Testis (tissue), 3 donors: ENCODE results near the gene ALDH3B2. TPM values are rescaled to one million over a fixed set of nuclear protein-coding genes. Genes with fewer than 3 reads are reported as not detected.

Experiments used
- DNase-seq: peaks from one replicate; pipeline ENCODE4 v3.0.0-alpha.2; 2019
- H3K27ac ChIP-seq, 2 donors: fragments of 200-600 bp; sonication (generic); one replicate each; pipeline ENCODE4 v1.5.1; 2019
- H3K27me3 ChIP-seq: fragments of 200-600 bp; sonication (generic); one replicate; pipeline ENCODE4 v1.5.1; 2019
- H3K36me3 ChIP-seq: fragments of 200-600 bp; sonication (generic); one replicate; pipeline ENCODE4 v1.5.1; 2017; ENCODE audit warnings: low read depth; ENCODE audit errors: missing control alignments
- H3K4me1 ChIP-seq: fragments of 200-600 bp; sonication (generic); one replicate; pipeline ENCODE4 v1.5.1; 2019
- H3K4me3 ChIP-seq, 2 donors: fragments of 200-600 bp; sonication (generic); one replicate each; pipeline ENCODE4 v1.5.1; 2017 to 2019
- H3K9me3 ChIP-seq: fragments of 200-600 bp; sonication (generic); one replicate; pipeline ENCODE4 v1.5.1; 2017
- CTCF ChIP-seq, 3 experiments: fragments of 450-650 bp in 2 of 3; fragments of 200-600 bp in 1 of 3; sonication (generic) in 1 of 3; IDR thresholded peaks; one replicate each; pipeline ENCODE4 v1.5.1; 2016 to 2019; ENCODE audit warnings: antibody characterized with exemption in 3 of 3, mild to moderate bottlenecking in 2 of 3, moderate library complexity in 1 of 3
- POLR2A ChIP-seq: fragments of 450-650 bp; IDR thresholded peaks from one replicate; pipeline ENCODE4 v1.6.1; 2017; ENCODE audit warnings: antibody characterized with exemption, mild to moderate bottlenecking, moderate library complexity
- WGBS, 2 donors: methylation state at CpG; one replicate each; pipeline ENCODE4 v1.1.5; 2018; 5-methylcytosine and 5-hydroxymethylcytosine counted together
- intact Hi-C: fragments of 100-400 bp; cut with DNase I; formaldehyde crosslinking; loops from one replicate; pipeline ENCODE4 v1.15.1; 2023; ENCODE audit warnings: low total_unique reads
- polyA plus RNA-seq: library from polyadenylated mRNA; stranded (reverse); fragments of 350-450 nt; fragmentation: Illumina TruSeq; extraction: RNeasy Lipid Tissue Mini Kit (QIAGEN cat#74804); gene quantifications from one replicate; pipeline ENCODE4 v1.2.3, GENCODE V29; 2014; ENCODE audit warnings: low read depth, low replicate concordance; ENCODE audit not compliant: insufficient read depth
- total RNA-seq, 2 donors: library from RNA; depleted of rRNA; stranded (reverse); fragments of >200 nt; gene quantifications; one replicate each; pipeline ENCODE4 v1.2.3, GENCODE V29; 2016

The ALDH3B2 gene
- total and polyA plus RNA-seq, 3 donors from 2014 or later = 0.19 TPM; not detected in 2

- H3K27ac ChIP-seq = no peak overlapping the region
- no peak overlapping the region for H3K4me3 ChIP-seq
- H3K27me3 ChIP-seq = no peaks in the 10 kb centered on the region
- no peaks in the 10 kb centered on the region for H3K9me3 ChIP-seq
- intact Hi-C loops = no loop called here
- DNase-seq = no peak
- TF ChIP-seq POLR2A (no peak), CTCF (IDR thresholded peaks at IDR 0.05) (no peak)
- no peaks in the 10 kb centered on the region for H3K36me3 ChIP-seq
- no peaks in the 10 kb centered on the region for H3K4me1 ChIP-seq
- 83 to 96% methylated on average over 5 of the region's 5 CpGs for WGBS, 2 donors
Observed at GRCh38 chr11:67644042-67644441, 30.4 kb downstream of the ALDH3B2 start.

GRCh38 chr11:67642173-67643120 lies 32.0 kb downstream of the ALDH3B2 start:
- Histone ChIP-seq H3K27ac (no peak overlapping the region), H3K9me3 (no peaks in the 10 kb centered on the region), H3K36me3 (no peaks in the 10 kb centered on the region), H3K27me3 (no peaks in the 10 kb centered on the region), H3K4me1 (no peaks in the 10 kb centered on the region), H3K4me3 (no peak overlapping the region)
- intact Hi-C loops = no loop called here
- WGBS, 2 donors = 86 to 88% methylated on average over 12 to 15 of the region's 15 CpGs
- DNase-seq = no peak
- TF ChIP-seq CTCF (IDR thresholded peaks at IDR 0.05) (no peak), POLR2A (no peak)

DNA sequence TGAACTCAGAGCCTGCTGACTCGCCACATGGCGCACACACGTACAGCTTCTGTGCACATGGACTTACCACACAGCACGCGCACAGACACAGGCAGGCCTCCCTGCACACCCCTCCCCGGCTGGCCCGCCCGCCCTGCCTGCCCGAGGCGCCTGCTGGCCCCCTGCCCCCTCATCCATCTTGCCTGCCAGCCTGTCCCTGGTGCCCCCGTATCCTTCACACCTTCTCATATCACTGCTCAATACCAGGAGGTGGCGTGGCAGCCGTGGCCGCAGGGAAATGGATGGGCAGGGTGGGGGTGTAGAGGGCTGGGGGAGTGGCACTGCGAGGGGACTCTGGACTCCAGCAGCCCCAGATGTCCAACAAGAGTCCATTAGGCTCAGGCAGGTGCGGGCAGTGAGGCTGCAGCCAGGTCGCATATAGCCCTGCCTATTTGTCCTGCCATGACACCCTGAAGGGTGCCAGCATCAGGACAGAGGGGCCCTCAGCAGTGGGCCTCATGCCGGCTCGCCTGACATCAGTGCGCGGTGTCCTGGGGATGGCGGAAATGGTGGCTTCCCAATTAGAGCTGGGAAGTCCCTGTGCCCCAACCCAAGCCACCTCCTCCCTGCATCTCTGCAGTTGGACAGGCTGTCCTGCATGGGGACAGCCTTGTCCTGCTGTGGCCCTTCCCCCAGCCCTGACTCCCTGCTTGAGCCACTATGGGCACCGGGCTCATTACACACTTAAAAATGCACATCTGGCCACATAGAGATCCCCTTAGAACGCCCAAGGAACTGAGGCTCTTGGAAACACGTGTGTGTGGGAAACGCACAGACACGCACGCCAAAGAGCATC lies 32.9 kb downstream of the ALDH3B2 start:
- no peak overlapping the region for H3K27ac ChIP-seq
- no peaks in the 10 kb centered on the region for H3K27me3 ChIP-seq
- no peaks in the 10 kb centered on the region for H3K9me3 ChIP-seq
- no peak overlapping the region for H3K4me3 ChIP-seq
- H3K36me3 ChIP-seq = no peaks in the 10 kb centered on the region
- no peak for DNase-seq
- no peak for TF ChIP-seq CTCF (IDR thresholded peaks at IDR 0.05)
- TF ChIP-seq POLR2A = no peak
- intact Hi-C loops = no loop called here
- no peaks in the 10 kb centered on the region for H3K4me1 ChIP-seq
- 83 to 85% methylated on average over 12 to 28 of the region's 28 CpGs for WGBS, 2 donors

DNA sequence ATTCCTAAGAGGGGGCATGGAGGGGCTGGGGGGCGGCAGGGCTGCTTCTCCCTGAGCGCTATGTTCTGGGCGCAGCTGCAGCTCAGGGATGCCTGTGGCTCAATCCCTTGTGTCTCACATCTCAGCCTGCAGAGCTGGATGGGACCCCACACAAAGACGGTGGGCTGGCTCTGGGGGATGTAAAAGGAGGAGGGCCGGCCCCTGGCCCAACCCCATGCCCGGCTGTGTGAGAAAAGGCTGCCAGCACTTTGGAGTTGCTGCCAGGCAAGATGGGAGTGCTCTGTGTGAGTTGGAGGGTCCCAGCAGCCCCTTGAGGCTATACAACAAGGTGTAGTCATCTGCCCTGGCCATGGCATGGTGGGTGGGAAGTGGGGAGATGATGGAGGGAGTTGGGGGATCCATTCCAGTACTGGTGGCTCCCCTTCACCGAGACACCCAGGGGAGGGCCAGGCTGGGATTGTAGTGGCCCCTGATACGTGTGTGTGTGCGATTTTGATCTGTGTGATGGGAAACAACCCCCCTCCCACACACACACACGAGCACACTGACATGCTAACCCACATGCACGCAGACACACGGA lies 33.6 kb downstream of the ALDH3B2 start:
- H3K36me3 ChIP-seq = no peaks in the 10 kb centered on the region
- TF ChIP-seq CTCF (IDR thresholded peaks at IDR 0.05) (no peak), POLR2A (no peak)
- no peaks in the 10 kb centered on the region for H3K27me3 ChIP-seq
- no peak overlapping the region for H3K4me3 ChIP-seq
- H3K27ac ChIP-seq = no peak overlapping the region
- no peak for DNase-seq
- intact Hi-C loops = no loop called here
- no peaks in the 10 kb centered on the region for H3K4me1 ChIP-seq
- H3K9me3 ChIP-seq = no peaks in the 10 kb centered on the region
- WGBS, 2 donors = 66 to 68% methylated on average over 4 to 12 of the region's 12 CpGs
